Uterus (tissue), 2 donors: Measurements from ENCODE around the gene SH3PXD2B.
"Not testable (repeated sequence)": the region's sequence is repeated elsewhere in the genome, so short reads cannot be mapped to it uniquely, and the experiment has no call there.

ENCODE experiments used
- CTCF ChIP-seq, 4 experiments: fragments of 200-600 bp in 2 of 4; fragments of 450-650 bp in 2 of 4; sonication (generic) in 2 of 4; IDR thresholded peaks; one replicate each; pipeline ENCODE4 v1.5.1; 2016 to 2019; ENCODE audit warnings: antibody characterized with exemption in 4 of 4, mild to moderate bottlenecking in 2 of 4, moderate library complexity in 1 of 4
- POLR2A ChIP-seq, 2 donors: fragments of 450-650 bp; IDR thresholded peaks; one replicate each; pipeline ENCODE4 v1.6.1; 2016; ENCODE audit warnings: antibody characterized with exemption in 2 of 2, mild to moderate bottlenecking in 1 of 2, moderate library complexity in 1 of 2

GRCh38 chr5:172368699-172369098 is 85.6 kb downstream of the SH3PXD2B start:
- not testable (repeated sequence) for TF ChIP-seq CTCF, POLR2A (IDR thresholded peaks at IDR 0.05)
